NOMO-1 treated with DMSO at 0.1 percent for 48 hours (cell line): ENCODE measurements around the gene PRR15L.
"Not testable (repeated sequence)": the region's sequence is repeated elsewhere in the genome, so short reads cannot be mapped to it uniquely, and the experiment has no call there.

Source experiments
- DNase-seq: peaks from one replicate; lab custom pipeline; 2025; ENCODE audit not compliant: unreplicated experiment; lab: John Stamatoyannopoulos, UW

The PRR15L gene

DNA sequence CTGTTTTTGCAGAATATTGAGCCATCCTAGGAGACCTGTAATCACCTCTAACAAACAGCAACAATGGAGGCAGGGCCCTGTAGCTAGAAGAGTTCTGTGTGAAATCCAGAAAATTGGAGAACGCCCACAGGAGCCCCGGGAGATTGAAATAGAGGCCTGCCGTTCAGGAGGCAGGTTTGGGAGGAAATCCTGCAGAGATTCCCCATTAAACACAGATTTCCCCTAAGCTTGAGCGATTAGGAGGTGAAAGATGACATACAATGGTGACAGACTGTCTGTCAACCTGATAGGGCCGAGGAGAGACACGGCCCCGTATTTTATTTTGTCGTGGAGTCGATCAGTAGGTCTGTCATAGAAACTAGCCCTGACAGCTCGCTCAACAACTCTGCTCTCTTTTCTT is 31.5 kb upstream of the PRR15L start:
- DNase-seq, result no peak

DNA sequence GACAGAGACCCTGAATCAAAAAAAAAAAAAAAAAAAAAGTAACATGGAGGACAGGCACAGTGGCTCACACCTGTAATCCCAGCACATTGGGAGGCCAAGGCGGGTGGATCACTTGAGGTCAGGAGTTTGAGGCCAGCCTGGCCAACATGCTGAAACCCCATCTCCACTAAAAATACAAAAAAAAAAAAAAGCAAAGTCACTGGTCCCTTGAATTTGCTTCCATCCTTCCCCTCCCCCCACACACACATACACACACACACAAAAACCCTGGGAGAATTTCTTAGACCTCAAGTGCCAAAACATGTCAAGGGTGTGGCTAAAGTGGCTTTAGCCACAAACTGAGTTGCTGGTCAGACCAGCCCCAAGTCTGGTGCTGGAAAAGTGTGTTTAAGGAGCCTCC is 30.8 kb upstream of the PRR15L start:
- not testable (repeated sequence) for DNase-seq

DNA sequence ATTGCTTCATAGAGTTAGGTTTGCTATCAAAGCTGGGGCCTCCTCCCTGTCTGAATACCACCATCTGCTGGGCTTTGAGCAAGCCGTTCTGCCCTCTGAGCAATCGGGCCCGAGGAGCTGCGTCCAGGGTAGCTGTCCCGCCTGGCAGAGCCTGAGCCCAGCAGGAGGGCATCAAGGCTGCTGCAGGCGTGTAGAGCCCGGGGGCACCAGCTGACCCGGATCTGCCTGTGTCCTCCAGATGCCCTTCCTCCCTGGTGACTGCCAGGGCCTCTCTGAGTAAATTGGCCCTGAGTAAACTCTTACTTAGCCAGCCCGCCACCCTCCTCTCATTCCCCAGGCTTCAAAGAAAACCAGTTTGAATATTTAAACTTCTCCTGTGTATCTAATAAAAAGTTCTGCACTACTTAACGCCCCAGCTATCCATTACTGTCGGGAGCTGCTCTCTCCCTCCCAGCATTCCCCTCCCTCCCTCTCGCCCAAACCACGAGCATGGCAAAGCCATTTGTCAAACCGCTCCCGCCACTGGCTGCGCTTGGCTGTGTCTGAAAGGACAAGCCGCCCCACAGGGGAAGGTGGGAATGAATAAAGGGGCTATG is 29.7 kb upstream of the PRR15L start:
- DNase-seq, result no peak

DNA sequence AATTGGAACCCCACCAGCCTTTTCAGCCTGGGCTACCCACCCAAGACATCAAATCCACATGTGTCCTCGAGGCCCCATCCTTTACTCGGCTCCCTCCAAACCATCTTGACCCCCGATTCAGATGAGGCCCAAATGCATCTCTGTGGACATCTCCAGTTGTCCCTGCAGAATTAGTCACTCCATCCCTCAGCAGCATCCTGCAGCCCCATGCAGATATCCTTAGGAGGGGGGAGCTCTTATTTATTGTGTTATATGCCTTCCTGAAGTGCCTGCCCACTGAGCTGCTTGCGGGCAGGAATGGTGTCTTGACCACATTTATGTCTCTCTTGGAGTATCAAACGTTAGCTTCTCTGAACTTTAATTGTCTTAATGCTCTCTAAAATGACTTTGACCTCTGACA is 28.8 kb upstream of the PRR15L start:
- DNase-seq, result no peak

DNA sequence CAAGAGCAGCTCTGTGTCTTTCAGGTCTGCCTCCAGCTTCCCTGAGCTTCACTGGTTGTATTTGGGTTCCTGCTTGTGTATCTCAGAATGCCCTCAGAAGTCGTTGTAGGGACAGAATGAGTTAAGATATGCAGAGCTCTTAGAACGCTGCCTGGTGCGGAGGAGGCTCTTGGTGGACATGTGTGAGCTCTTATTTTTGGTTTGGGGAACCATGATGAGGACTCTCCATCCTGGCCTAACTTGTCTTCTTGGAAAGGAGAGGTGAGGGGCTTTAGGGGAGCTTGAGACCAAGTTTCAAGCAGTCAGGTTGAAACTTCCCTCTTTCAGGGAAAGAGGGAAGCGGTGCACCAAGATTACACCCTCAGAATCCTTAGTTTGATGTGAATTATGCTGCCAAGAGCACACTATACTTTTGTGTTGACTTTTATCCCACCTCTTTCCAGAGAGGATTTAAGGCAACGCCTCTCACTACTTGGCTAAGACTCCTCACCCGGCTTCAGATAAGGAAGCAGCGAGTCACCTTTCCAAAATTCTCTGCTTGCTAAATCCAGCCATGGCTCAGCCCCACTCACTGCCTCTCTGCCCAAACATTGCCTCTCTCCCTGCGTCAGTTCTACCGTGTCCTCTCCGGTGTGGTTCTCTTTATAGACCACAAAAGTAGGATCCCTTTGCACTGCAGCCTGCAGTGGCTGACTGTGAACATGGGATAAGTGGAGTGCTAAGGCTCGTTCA is 26.0 kb upstream of the PRR15L start:
- no peak for DNase-seq

DNA sequence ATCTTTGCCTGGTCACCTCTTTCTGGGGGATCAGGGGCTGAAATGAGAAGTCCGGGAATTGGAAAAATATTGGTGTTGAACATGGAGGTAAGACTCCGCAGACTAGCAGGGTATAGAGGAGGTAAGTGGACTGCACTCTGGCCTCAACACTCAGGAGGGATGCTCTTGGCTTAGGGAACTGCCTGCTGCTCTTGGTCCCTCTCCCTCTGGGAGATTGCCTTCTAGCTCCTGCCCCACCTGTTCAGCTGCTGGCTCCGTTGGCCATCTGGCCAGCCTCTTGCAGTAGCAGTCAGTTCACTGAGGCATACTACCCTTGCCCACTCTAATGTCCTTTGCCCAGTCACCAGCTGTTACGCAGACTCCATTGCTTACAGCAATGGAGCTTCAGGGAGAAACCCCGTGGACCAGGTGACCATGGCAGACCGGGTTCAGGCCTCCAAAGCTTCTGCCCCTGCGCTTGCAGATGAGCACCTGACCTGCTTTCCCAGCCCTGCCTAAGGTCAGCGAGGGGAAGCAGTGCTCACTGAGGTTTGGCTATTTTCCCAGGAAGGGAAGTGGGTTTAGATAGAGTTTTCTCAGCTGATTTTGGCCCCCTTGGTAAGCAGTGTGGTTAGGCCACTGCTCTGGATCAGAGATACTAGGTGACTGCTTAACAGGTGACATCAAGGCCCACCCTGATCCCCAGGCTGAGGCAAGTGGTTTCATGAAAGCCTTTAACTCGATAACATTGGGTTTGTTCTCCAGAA is 25.1 kb upstream of the PRR15L start:
- no peak for DNase-seq

DNA sequence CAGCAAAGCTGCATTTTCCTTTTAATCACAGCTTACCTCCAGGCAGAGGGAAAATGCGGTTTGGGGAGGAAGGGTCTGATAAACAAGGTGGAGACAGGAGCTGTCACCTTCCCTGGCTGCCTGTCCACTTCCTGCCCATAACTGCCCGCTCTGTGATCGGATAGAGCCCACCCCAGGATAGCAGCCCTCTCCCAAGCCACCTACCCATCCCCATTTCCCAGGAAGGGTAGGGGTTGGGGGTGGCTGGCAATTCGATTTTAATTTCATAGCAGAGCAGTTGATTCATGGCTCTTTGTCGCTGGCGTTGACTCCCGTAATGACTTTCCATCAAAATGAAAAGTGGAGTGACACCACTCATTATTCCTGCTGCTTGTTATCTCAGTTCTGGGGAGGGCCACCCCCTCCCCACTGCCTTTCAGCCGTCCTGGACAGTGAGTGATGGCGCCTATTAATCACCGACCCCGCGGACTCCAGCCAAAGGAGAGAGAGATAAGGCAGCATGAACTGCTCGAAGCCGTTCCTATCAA is 24.5 kb upstream of the PRR15L start:
- DNase-seq, result no peak

DNA sequence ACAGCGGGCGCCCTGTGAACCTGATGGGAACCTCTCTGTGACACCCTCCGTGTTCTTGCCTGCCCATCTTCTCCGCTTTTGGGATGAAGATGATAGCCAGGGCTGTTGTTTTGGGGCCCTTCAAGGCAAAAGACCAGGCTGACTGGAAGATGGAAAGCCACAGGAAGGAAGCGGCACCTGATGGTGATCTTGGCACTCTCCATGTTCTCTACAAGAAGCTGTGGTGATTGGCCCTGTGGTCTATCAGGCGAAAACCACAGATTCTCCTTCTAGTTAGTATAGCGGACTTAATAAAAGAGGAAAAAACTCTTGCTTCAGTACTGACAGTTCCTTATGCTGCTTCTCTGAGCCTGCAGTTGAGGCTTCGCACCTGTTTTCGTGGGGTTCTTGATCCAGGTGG is 23.8 kb upstream of the PRR15L start:
- DNase-seq, result no peak

DNA sequence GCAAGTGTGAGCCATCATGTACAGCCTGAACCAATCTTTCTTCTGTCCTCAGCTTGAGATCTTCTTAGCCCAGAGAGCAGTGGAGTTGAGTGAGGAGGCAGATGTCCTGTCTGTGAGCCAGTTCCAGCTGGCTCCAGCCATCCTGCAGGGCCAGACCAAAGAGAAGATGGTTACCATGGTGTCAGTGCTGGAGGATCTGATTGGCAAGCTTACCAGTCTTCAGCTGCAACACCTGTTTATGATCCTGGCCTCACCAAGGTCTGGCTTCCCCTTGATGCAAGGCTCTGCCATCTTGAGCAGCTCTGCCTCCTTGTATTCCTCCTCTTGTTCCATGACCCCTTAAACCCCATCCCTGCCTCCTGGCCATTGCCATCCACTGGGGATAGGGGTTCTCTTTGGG is 22.9 kb upstream of the PRR15L start:
- DNase-seq, result no peak

DNA sequence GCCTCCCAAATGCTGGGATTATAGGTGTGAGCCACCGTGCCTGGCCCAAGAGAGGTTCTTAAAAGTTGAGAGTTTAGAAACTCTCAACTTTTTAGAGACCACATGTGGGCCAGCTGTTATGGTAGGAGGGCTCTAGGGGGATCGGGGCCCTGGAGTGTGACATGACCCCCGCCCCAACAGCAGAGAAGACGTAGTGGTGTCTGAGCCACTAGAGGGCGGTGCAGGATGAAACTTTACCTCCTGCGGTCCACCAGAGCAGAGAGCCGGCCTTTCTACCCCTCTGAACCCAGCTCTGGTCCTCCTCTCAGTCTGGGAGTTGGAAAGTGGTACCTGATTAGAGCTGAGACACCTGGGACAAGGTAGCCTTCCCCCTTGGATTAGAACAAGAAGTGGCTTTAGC is 20.6 kb upstream of the PRR15L start:
- DNase-seq, result peak; percentile 42

DNA sequence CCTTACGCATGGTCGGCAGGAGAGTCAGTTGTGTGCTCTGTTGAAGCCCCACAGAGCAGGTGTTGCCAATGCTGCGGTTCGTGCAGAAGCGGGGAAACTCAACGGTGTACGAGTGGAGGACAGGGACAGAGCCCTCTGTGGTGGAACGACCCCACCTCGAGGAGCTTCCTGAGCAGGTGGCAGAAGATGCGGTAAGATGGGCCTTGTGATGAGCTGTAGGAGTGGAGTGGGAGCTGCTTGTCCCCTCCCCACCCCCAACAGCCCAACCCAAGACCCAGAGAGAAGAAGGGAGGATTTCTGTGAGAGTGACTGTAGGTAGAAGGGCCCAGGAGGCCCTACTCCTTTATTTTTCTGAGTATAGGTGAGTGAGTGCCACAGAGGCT is 18.1 kb upstream of the PRR15L start:
- no peak for DNase-seq

DNA sequence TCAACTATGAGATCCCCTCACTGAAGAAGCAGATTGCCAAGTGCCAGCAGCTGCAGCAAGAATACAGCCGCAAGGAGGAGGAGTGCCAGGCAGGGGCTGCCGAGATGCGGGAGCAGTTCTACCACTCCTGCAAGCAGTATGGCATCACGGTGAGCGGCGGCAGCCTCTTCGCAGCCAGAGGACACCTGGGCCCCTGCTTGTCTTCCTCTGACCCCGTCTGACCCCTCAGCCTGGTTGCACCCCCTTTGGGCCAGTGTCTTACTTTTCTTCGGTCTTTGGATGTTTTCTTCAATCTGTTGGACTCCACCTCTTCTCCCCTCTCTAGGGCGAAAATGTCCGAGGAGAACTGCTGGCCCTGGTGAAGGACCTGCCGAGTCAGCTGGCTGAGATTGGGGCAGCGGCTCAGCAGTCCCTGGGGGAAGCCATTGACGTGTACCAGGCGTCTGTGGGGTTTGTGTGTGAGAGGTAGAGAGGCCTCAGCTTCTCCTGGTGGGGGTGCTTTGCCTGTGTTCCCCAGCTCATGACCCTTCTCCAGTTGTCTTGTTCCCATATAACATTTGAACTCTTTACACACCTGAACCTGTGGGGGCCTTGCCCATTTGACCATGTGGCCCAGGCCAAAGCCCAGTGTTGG is 17.6 kb upstream of the PRR15L start:
- no peak for DNase-seq

DNA sequence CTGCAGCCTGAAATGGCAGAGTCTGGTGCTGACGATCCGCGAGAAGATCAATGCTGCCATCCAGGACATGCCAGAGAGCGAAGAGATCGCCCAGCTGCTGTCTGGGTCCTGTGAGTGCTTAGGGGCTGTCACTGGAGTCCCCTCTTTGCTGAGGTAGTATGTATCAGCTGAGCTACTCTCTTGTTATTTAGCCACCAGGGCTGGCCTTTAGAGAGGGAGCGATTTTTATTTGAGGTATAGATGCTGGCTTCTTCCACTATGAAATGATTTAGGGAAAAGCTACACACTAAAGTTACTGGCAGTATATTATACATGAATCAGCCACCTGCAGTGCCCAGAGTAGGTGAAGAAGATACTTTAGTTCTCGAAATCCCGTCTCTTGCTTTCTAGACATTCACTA is 15.9 kb upstream of the PRR15L start:
- peak; percentile 22 for DNase-seq

DNA sequence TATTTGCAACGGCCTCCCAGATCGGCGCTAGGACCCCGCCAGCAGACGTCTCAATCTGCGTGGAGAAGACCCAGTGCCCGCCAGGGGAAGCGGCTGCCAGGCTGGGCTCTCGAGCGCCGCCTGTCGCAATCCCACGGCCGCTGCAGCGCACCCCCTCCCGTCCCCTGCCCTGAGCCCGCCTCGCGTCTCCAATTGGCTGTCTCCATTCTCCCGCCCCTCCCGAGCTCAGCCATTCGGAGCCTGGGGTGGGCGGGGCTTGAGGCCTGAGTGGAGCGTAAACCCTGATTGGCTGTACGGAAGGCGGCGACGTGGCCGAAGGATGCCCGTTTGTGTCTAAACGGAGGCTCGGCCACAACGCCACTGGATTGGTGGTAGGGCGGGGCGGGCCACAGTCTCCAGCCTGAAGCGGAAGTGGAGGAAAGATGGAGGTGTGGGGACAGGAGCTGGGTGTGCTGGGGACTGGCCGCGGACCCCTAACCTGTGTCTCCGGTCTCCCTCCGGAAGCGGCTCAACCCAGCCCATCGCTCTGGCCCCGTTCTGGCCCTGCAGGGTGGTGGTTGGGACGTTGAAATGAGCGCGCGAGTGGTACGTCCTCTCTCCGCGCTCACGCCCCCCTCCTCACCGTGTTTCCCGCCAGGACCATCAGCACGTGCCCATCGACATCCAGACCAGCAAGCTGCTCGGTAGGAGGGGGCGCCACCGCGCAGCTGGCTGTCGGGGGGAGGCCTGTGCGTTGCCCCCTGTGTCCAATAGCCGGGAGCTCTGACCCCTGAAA is 13.2 kb upstream of the PRR15L start, which contains the start of gene CDK5RAP3:
Gene CDK5RAP3 (plus strand): TSS at position 389 of the 775 bp plus-strand sequence. CDS start 34 bp downstream, at position 423.
- peak; percentile 100 for DNase-seq

DNA sequence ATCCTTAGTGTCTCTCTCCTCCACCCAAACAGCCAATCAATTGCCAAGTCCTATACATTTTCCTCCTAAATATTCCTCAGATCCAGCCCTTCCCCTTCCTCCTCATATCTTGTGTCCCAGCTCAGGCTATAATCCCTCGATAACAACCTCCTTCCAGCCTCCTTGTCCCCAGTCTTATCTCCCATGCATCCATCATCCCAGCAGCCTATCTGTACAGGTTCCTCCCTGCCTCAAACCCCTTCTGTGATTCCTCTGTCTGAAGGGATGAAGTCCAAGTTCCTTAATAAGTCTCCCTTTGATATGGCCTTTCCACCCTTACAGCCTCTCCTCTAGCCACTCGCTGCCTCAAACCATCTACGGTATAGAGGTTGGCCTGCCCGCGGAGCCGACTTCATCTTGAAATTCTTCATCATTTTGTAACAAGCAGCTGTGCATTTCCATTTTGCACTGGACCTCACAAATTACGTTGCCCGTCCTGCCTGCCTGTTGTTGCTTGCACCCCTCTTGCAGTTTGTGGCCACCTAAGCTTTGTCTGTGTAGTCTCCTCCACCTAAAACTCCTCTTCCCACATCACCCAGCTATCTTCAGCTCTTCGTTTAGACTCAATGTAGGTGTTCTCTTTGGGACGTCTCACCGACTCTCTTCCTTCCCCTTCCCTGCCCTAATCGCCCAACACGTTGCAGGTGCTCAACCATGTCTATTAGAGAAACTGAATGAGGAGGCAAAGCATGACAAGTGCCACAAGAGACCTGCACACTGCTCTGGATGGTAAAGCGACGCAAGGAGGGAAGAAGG is 12.4 kb upstream of the PRR15L start:
- DNase-seq, result no peak

DNA sequence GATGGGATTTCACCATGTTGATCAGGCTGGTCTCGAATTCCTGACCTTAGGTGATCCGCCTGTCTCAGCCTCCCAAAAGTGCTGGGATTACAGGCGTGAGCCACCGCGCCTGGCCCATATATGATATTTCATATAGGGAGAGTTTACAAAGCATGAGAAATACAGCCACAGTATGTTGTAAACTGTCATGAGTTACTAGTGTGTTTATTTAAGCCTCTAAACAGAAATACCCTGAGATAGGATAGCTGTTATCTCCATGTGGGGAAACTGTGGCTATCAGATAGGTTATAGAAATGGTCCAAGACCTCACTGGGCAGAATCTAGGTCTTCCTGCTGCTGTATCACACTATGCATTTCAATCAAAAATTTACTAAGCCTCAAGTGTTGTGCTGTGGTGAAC is 11.2 kb upstream of the PRR15L start:
- DNase-seq, result no peak

DNA sequence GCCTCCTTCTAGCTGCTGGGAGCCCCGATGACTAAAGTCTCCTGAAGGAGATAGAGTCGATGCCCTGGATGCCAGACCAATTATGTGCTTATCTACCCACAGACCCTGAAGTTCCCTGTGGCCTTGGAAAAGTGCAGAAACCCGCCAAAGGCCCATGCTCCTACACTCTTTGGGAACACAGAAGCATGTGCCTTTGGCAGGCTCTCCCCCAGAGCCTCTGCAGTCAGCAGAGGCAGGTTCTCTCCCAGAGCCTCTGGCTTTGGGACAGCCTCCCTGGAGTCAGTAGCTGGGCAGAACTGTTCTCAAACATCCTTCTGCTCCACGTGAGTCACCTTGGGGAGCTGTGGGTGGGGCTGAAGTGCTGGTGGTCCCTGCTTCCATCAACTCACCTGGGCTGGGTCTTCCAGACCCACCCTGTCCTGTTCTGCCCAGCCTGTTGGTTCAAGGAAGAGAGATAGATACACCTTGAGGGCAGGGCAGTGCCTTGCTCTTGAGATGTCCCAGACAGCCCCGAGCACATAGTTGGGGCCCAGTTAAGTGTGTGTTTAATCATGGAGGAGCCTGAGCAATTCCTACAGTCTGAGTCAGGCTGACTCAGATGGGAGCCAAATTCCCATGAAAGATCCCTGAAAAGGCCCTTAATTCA is 10.0 kb upstream of the PRR15L start:
- no peak for DNase-seq

DNA sequence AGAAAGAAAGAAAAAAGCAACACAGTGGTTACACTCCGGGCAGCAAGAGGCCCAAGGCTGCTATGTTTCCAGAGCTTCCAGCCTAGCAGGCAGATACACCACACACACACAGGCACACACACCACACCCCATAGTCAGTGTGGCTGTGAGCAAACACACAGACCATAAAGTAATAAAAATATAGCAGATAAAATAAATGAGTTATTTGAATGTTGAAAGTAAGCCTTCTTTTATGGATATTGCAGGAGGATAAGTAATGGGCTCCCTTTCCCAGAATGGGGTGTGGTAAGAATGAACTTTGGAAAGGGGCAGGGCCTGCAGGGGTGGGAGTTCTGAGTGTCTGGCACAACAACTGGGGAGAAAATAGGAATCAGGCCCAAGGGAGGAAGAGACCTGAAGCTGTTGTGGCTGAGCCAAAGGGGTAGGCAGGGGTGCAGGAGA is 8.4 kb upstream of the PRR15L start:
- DNase-seq, result no peak

DNA sequence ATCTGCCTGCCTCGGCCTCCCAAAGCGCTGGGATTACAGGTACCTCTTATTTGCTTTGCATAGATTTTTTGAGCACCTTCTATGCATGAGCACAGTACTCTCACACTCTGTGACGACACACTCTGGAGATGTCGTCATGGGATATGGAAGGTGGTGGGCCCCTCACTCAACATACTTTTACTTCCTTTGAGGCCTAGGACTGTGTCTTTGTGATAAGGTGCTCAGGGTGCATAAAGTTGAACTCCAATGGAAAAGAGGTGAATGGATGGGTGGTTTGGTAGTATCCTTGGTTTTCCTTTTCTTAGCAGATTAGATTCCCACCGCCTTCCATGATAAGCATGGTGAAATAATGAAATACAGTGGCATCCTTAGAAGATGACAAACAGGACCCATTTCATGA is 7.2 kb upstream of the PRR15L start:
- no peak for DNase-seq
